DND-41 (cell line): ENCODE data around the gene TUT4.

Experiments
- EZH2 ChIP-seq: IDR thresholded peaks from 3 replicates; pipeline ENCODE4 v1.6.1; 2012; ENCODE audit warnings: borderline replicate concordance, low read depth, mild to moderate bottlenecking, moderate library complexity, low read length, inconsistent platforms; ENCODE audit not compliant: severe bottlenecking
- TF ChIP-seq, protein P1 (sequence below): IDR thresholded peaks from 2 replicates; pipeline ENCODE4 v1.5.1; 2012; ENCODE audit warnings: borderline replicate concordance, low read length, moderate library complexity, mild to moderate bottlenecking; ENCODE audit not compliant: poor library complexity, severe bottlenecking; ENCODE audit errors: extremely low read depth

DNA sequence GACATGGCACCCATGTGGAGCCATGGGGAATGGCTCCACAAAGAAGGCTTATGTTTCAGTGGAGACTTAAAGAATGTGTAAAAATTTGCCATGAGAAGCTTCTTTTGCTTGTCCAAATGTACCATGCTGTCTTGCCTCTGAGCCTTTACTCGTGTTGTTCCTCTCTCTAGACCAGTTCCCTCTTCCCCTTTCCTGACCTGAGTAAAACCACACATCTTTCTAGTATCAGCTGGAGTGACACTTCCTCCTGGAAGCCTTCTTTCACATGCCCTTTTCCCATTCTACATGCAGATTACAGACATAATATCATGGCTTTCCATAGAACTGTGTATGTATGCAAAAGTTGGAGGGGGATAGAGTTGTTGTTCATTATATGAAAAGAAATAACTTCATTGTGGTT lies 35.6 kb upstream of the TUT4 start:
- TF ChIP-seq, protein P1, sequence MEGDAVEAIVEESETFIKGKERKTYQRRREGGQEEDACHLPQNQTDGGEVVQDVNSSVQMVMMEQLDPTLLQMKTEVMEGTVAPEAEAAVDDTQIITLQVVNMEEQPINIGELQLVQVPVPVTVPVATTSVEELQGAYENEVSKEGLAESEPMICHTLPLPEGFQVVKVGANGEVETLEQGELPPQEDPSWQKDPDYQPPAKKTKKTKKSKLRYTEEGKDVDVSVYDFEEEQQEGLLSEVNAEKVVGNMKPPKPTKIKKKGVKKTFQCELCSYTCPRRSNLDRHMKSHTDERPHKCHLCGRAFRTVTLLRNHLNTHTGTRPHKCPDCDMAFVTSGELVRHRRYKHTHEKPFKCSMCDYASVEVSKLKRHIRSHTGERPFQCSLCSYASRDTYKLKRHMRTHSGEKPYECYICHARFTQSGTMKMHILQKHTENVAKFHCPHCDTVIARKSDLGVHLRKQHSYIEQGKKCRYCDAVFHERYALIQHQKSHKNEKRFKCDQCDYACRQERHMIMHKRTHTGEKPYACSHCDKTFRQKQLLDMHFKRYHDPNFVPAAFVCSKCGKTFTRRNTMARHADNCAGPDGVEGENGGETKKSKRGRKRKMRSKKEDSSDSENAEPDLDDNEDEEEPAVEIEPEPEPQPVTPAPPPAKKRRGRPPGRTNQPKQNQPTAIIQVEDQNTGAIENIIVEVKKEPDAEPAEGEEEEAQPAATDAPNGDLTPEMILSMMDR, result no peak
- TF ChIP-seq EZH2, result no peak
